Ovary (tissue), 3 donors: ENCODE data around the gene NUP188.

ENCODE experiments used
- CTCF ChIP-seq, 3 donors: fragments of 450-650 bp in 2 of 3; fragments of 200-600 bp in 1 of 3; IDR thresholded peaks; one replicate each; pipeline versions ENCODE4 v1.5.1 to v1.8.0; 2016 to 2022; ENCODE audit warnings: antibody characterized with exemption in 3 of 3, mild to moderate bottlenecking in 1 of 3
- POLR2A ChIP-seq: fragments of 450-650 bp; IDR thresholded peaks from one replicate; pipeline ENCODE4 v1.6.1; 2017; ENCODE audit warnings: antibody characterized with exemption, mild to moderate bottlenecking, moderate library complexity
- donor health status: DM: no; HTN: no; CAD: no.

GRCh38 chr9:128899566-128900322 lies 47.8 kb upstream of the NUP188 start:
- no peak for TF ChIP-seq POLR2A
- no peak for TF ChIP-seq CTCF (IDR thresholded peaks at IDR 0.05)
